ENCODE measurements around the gene TSPAN16.

Gene TSPAN16

GRCh38 chr19:11251650-11252314 lies 44.2 kb upstream of the TSPAN16 start:
- TF ChIP-seq CTCF (IDR thresholded peaks at IDR 0.05; ENCODE audit: insufficient read depth, low read depth, low read length, missing control alignments): no peak
- no peak for DNase-seq (ENCODE audit: low read depth)

GRCh38 chr19:11252665-11253355 lies 43.1 kb upstream of the TSPAN16 start:
- no peak for TF ChIP-seq CTCF (IDR thresholded peaks at IDR 0.05; ENCODE audit: insufficient read depth, low read depth, low read length, missing control alignments)
- H3K4me3 ChIP-seq (ENCODE audit: low read depth, low read length): no peak overlapping the region
- no peak for DNase-seq (ENCODE audit: low read depth)

More at GRCh38 chr19:11251650-11252314, 44.2 kb upstream of the TSPAN16 start:
- H3K4me3 ChIP-seq (ENCODE audit: low read depth, low read length): no peak overlapping the region

- TF ChIP-seq CTCF (IDR thresholded peaks at IDR 0.05; ENCODE audit: insufficient read depth, low read depth, low read length, missing control alignments): peak; percentile 19
- H3K4me3 ChIP-seq (ENCODE audit: low read depth, low read length): no peak overlapping the region
- no peak for DNase-seq (ENCODE audit: low read depth)
Measured at GRCh38 chr19:11254666-11255065, 41.3 kb upstream of the TSPAN16 start.

- no peak overlapping the region for H3K4me3 ChIP-seq (ENCODE audit: low read depth, low read length)
- no peak for DNase-seq (ENCODE audit: low read depth)
- no peak for TF ChIP-seq CTCF (IDR thresholded peaks at IDR 0.05; ENCODE audit: insufficient read depth, low read depth, low read length, missing control alignments)
Measured at GRCh38 chr19:11256189-11256588, 39.8 kb upstream of the TSPAN16 start.

- no peak overlapping the region for H3K4me3 ChIP-seq (ENCODE audit: low read depth, low read length)
Measured at GRCh38 chr19:11257846-11258380, 38.0 kb upstream of the TSPAN16 start.

GRCh38 chr19:11260996-11261395 lies 35.0 kb upstream of the TSPAN16 start:
- no peak overlapping the region for H3K4me3 ChIP-seq (ENCODE audit: low read depth, low read length)
- DNase-seq (ENCODE audit: low read depth): no peak
- no peak for TF ChIP-seq CTCF (IDR thresholded peaks at IDR 0.05; ENCODE audit: insufficient read depth, low read depth, low read length, missing control alignments)

More at GRCh38 chr19:11257846-11258380, 38.0 kb upstream of the TSPAN16 start:
- no peak for TF ChIP-seq CTCF (IDR thresholded peaks at IDR 0.05; ENCODE audit: insufficient read depth, low read depth, low read length, missing control alignments)
- no peak for DNase-seq (ENCODE audit: low read depth)
